WTC11 (cell line): ENCODE results near the gene CIRBP. TPM values are rescaled to one million over a fixed set of nuclear protein-coding genes. Genes with fewer than 3 reads are reported as not detected.
A peak's percentile ranks its signal among the peaks of the same experiment; 100 is the strongest.

ENCODE experiments used
- ATAC-seq: fragments of 200-7000 bp; cut with Tn5 transposase; 2 replicates; pipeline ENCODE4 v1.10.0; 2021; ENCODE audit warnings: mild to moderate bottlenecking, moderate library complexity
- CTCF ChIA-PET: fragments of 300-600 bp; sonication (Branson Sonifier 250); formaldehyde crosslinking; loops from one replicate; lab custom pipeline; 2021; ENCODE audit warnings: antibody characterized with exemption; lab: Charles Lee
- POLR2A ChIA-PET: fragments of 350-600 bp; sonication (Branson Sonifier 250); formaldehyde crosslinking; loops from one replicate; lab custom pipeline; 2021; ENCODE audit warnings: antibody characterized with exemption; lab: Charles Lee
- DNase-seq: peaks from one replicate; pipeline ENCODE4 v3.0.0; 2021; ENCODE audit warnings: low spot score
- H3K27ac Mint-ChIP-seq: 2 replicates; pipeline ENCODE4 v1.8.0; 2021; ENCODE audit warnings: mixed read lengths
- H3K27me3 Mint-ChIP-seq: 2 replicates; pipeline ENCODE4 v1.8.0; 2021; ENCODE audit warnings: low read depth, mild to moderate bottlenecking, moderate library complexity, mixed read lengths
- H3K36me3 Mint-ChIP-seq: 2 replicates; pipeline ENCODE4 v1.8.0; 2021; ENCODE audit warnings: mixed read lengths
- H3K4me1 Mint-ChIP-seq: 2 replicates; pipeline ENCODE4 v1.8.0; 2022; ENCODE audit warnings: mixed read lengths
- H3K4me3 Mint-ChIP-seq: 2 replicates; pipeline ENCODE4 v1.8.0; 2021; ENCODE audit warnings: mild to moderate bottlenecking, moderate library complexity, mixed read lengths
- H3K9me3 Mint-ChIP-seq: 2 replicates; pipeline ENCODE4 v1.8.0; 2021; ENCODE audit warnings: mixed read lengths
- ARID4B ChIP-seq: sonication (generic); formaldehyde crosslinking; IDR thresholded peaks from 2 replicates; pipeline ENCODE4 v1.8.0; 2023; ENCODE audit warnings: missing genetic modification reagents, mild to moderate bottlenecking, borderline replicate concordance
- ELF4 ChIP-seq: sonication (generic); formaldehyde crosslinking; IDR thresholded peaks from 2 replicates; pipeline ENCODE4 v1.8.1; 2022; ENCODE audit warnings: low read depth, mild to moderate bottlenecking, moderate library complexity, missing genetic modification reagents
- ETV6 ChIP-seq: sonication (generic); formaldehyde crosslinking; IDR thresholded peaks from 2 replicates; pipeline ENCODE4 v1.8.1; 2022; ENCODE audit warnings: mild to moderate bottlenecking, missing genetic modification reagents
- FOXJ3 ChIP-seq: sonication (generic); formaldehyde crosslinking; IDR thresholded peaks from 2 replicates; pipeline ENCODE4 v1.9.0; 2021; ENCODE audit warnings: missing genetic modification reagents, mild to moderate bottlenecking, borderline replicate concordance
- FOXP1 ChIP-seq: sonication (generic); formaldehyde crosslinking; IDR thresholded peaks from 2 replicates; pipeline ENCODE4 v1.8.0; 2022; ENCODE audit warnings: missing genetic modification reagents, mild to moderate bottlenecking, moderate library complexity, borderline replicate concordance
- FOXP4 ChIP-seq: sonication (generic); formaldehyde crosslinking; IDR thresholded peaks from 2 replicates; pipeline ENCODE4 v1.8.0; 2022; ENCODE audit warnings: mild to moderate bottlenecking, missing genetic modification reagents
- GABPB1 ChIP-seq: sonication (generic); formaldehyde crosslinking; IDR thresholded peaks from 2 replicates; pipeline ENCODE4 v1.8.1; 2023; ENCODE audit warnings: mild to moderate bottlenecking, missing genetic modification reagents
- MAX ChIP-seq: sonication (generic); formaldehyde crosslinking; IDR thresholded peaks from 2 replicates; pipeline ENCODE4 v1.8.0; 2022; ENCODE audit warnings: mild to moderate bottlenecking, missing genetic modification reagents
- MYBL2 ChIP-seq: sonication (generic); formaldehyde crosslinking; IDR thresholded peaks from 2 replicates; pipeline ENCODE4 v1.8.1; 2023; ENCODE audit warnings: mild to moderate bottlenecking, moderate library complexity, missing genetic modification reagents
- NFATC4 ChIP-seq: fragments of 250-450 bp; sonication (Bioruptor Pico); IDR thresholded peaks from 2 replicates; pipeline ENCODE4 v1.9.0; 2021; ENCODE audit warnings: mild to moderate bottlenecking
- NFE2L1 ChIP-seq: sonication (generic); formaldehyde crosslinking; IDR thresholded peaks from 2 replicates; pipeline ENCODE4 v1.8.1; 2023; ENCODE audit warnings: missing genetic modification reagents
- NFYB ChIP-seq: sonication (generic); formaldehyde crosslinking; conservative IDR thresholded peaks from 2 replicates; pipeline ENCODE4 v1.8.0; 2022; ENCODE audit warnings: low read depth, missing genetic modification reagents
- SP1 ChIP-seq: sonication (generic); formaldehyde crosslinking; conservative IDR thresholded peaks from 2 replicates; pipeline ENCODE4 v1.8.1; 2022; ENCODE audit warnings: missing genetic modification reagents
- ZNF121 ChIP-seq: sonication (generic); formaldehyde crosslinking; IDR thresholded peaks from 2 replicates; pipeline ENCODE4 v1.8.0; 2023; ENCODE audit warnings: missing genetic modification reagents
- ZNF232 ChIP-seq: sonication (generic); formaldehyde crosslinking; IDR thresholded peaks from 2 replicates; pipeline ENCODE4 v1.8.0; 2022; ENCODE audit warnings: mild to moderate bottlenecking, missing genetic modification reagents
- ZNF396 ChIP-seq: fragments of 250-450 bp; sonication (Bioruptor Pico); IDR thresholded peaks from 2 replicates; pipeline ENCODE4 v1.8.0; 2021; ENCODE audit warnings: mild to moderate bottlenecking, moderate library complexity, borderline replicate concordance
- ZNF423 ChIP-seq: fragments of 250-450 bp; sonication (Bioruptor Pico); IDR thresholded peaks from 2 replicates; pipeline ENCODE4 v2.1.2; 2022; ENCODE audit warnings: mild to moderate bottlenecking, moderate library complexity
- ZNF671 ChIP-seq: fragments of 250-450 bp; sonication (Bioruptor Pico); IDR thresholded peaks from 2 replicates; pipeline ENCODE4 v1.8.0; 2021; ENCODE audit warnings: mild to moderate bottlenecking
- total RNA-seq: library from RNA; stranded (reverse); gene quantifications from 3 replicates; pipeline ENCODE4 v1.2.3, GENCODE V29; 2021
- TF ChIP-seq, protein P1 (sequence below): sonication (generic); formaldehyde crosslinking; IDR thresholded peaks from 2 replicates; pipeline ENCODE4 v1.8.1; 2022; ENCODE audit warnings: mild to moderate bottlenecking, moderate library complexity, missing genetic modification reagents
- TF ChIP-seq, protein P2 (sequence below): fragments of 250-450 bp; sonication (Bioruptor Pico); IDR thresholded peaks from 2 replicates; pipeline ENCODE4 v1.9.0; 2021; ENCODE audit warnings: moderate library complexity, mild to moderate bottlenecking, inconsistent platforms, borderline replicate concordance
- TF ChIP-seq, protein P3 (sequence below): fragments of 250-450 bp; sonication (Bioruptor Pico); IDR thresholded peaks from 2 replicates; pipeline ENCODE4 v2.1.2; 2022; ENCODE audit warnings: mild to moderate bottlenecking, moderate library complexity

The CIRBP gene
- total RNA-seq, 1 experiment from 2014 or later, result 298 TPM

GRCh38 chr19:1260749-1261537, 8.2 kb upstream of the CIRBP start:
- peak; percentile 98 for DNase-seq
- CTCF ChIA-PET, result interaction anchor here (0.6 to 15.6 kb wide), 6 partner anchors 8 to 397 kb away, joined by 3 to 648 read pairs (median 4); partner anchors contain the start of genes ARHGAP45 and ATP5F1D
- Mint-ChIP-seq H3K27me3 (no peaks in the 10 kb centered on the region), H3K36me3 (peaks cover 18% of the 10 kb centered on the region), H3K9me3 (no peaks in the 10 kb centered on the region), H3K27ac (peak overlapping the region; percentile 86; the same call in 1 of the 2 replicates), H3K4me3 (peak overlapping the region; percentile 89), H3K4me1 (peaks cover 57% of the 10 kb centered on the region)
- peak; percentile 72 for ATAC-seq
- POLR2A ChIA-PET, result interaction anchor here (0.5 to 3.6 kb wide), 5 partner anchors 8 to 230 kb away, joined by 3 to 31 read pairs (median 4); partner anchors contain the start of genes CIRBP and REEP6
- TF ChIP-seq ZNF121 (CRISPR knock-in tag) (no peak), FOXP1 (0 out of 2 replicates have a peak, but pooled peaks have one; percentile 44), ETV6 (peak; percentile 72; the same call in 1 of the 2 replicates), GABPB1 (0 out of 2 replicates have a peak, but pooled peaks have one; percentile 13), SP1 (peak; percentile 96), ELF4 (CRISPR knock-in tag) (no peak), ZNF671 (CRISPR knock-in tag) (no peak), ZNF232 (CRISPR knock-in tag) (0 out of 2 replicates have a peak, but pooled peaks have one; percentile 64), MYBL2 (CRISPR knock-in tag) (no peak), NFE2L1 (no peak), FOXJ3 (CRISPR knock-in tag) (no peak), ARID4B (CRISPR knock-in tag) (peak; percentile 49; the same call in 1 of the 2 replicates), NFATC4 (CRISPR knock-in tag) (peak; percentile 62; the same call in 1 of the 2 replicates), NFYB (CRISPR knock-in tag) (peak; percentile 95), ZNF396 (CRISPR knock-in tag) (no peak), MAX (CRISPR knock-in tag) (peak; percentile 72), ZNF423 (no peak), FOXP4 (CRISPR knock-in tag) (peak; percentile 37; the same call in 1 of the 2 replicates)
- TF ChIP-seq, protein P1, sequence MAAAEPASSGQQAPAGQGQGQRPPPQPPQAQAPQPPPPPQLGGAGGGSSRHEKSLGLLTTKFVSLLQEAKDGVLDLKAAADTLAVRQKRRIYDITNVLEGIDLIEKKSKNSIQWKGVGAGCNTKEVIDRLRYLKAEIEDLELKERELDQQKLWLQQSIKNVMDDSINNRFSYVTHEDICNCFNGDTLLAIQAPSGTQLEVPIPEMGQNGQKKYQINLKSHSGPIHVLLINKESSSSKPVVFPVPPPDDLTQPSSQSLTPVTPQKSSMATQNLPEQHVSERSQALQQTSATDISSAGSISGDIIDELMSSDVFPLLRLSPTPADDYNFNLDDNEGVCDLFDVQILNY (CRISPR knock-in tag), result peak; percentile 78; the same call in 1 of the 2 replicates
- TF ChIP-seq, protein P2, sequence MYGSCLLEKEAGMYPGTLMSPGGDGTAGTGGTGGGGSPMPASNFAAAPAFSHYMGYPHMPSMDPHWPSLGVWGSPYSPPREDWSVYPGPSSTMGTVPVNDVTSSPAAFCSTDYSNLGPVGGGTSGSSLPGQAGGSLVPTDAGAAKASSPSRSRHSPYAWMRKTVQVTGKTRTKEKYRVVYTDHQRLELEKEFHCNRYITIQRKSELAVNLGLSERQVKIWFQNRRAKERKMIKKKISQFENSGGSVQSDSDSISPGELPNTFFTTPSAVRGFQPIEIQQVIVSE (CRISPR knock-in tag), result no peak; the same call in 1 of the 2 replicates
- TF ChIP-seq, protein P3, sequence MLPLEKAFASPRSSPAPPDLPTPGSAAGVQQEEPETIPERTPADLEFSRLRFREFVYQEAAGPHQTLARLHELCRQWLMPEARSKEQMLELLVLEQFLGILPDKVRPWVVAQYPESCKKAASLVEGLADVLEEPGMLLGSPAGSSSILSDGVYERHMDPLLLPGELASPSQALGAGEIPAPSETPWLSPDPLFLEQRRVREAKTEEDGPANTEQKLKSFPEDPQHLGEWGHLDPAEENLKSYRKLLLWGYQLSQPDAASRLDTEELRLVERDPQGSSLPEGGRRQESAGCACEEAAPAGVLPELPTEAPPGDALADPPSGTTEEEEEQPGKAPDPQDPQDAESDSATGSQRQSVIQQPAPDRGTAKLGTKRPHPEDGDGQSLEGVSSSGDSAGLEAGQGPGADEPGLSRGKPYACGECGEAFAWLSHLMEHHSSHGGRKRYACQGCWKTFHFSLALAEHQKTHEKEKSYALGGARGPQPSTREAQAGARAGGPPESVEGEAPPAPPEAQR (CRISPR knock-in tag), result no peak
- TF ChIP-seq, all 79 proteins: peak for 11
